Right ventricle myocardium inferior (tissue), 1 donor: ENCODE data around the gene SLC35B1. TPM values are rescaled to one million over a fixed set of nuclear protein-coding genes. Genes with fewer than 3 reads are reported as not detected.
"Not testable (repeated sequence)": the region's sequence is repeated elsewhere in the genome, so short reads cannot be mapped to it uniquely, and the experiment has no call there.

Experiments
- ATAC-seq: fragments of 200-7000 bp; cut with Tn5 transposase; one replicate; pipeline ENCODE4 v1.9.1; 2020; ENCODE audit warnings: mild to moderate bottlenecking, moderate library complexity
- DNase-seq: peaks from one replicate; pipeline ENCODE4 v3.0.0; 2021; ENCODE audit errors: missing footprints
- intact Hi-C: fragments of 100-400 bp; cut with DNase I; formaldehyde crosslinking; loops from one replicate; pipeline ENCODE4 v1.11.0; 2022
- total RNA-seq: library from RNA; stranded (reverse); fragmentation: NEBNext Ultra II Directional; extraction: Animal tissue kit (Norgen Biotek cat#: 25700); gene quantifications from one replicate; pipeline ENCODE4 v1.2.1, GENCODE V29; 2021
- donor health status: DM: no; HTN: yes; CAD: no; lungs with severe emphysema.

SLC35B1 gene
- total RNA-seq, 1 donor from 2014 or later: 59.3 TPM

- DNase-seq: no peak
- intact Hi-C loops: no loop called here
- no peak for ATAC-seq
These were observed 26.4 kb downstream of the SLC35B1 start for GRCh38 chr17:49681106-49681979.

DNA sequence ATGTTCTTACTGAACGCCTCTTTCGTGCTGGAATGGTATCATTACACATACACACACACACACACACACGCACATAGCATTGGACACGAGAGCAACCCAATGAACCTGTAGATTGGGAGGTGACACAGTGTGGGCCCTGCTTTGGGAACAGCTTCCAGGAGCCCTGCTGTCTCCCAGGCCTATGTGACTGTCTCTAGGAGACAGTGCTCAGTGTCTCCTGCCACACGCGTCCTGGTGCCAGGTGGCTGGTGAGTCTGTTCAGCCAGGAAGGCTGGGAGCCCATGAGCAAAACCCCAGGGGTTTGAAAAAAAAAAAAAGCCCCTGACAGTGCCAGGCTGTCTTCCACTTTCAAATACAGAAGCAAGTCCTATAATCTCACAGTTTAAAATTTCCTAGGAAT is 27.4 kb downstream of the SLC35B1 start:
- DNase-seq (no peak), ATAC-seq (no peak)
- intact Hi-C loops: no loop called here

GRCh38 chr17:49677933-49678847 is 29.6 kb downstream of the SLC35B1 start, which contains the start of gene SPOP:
SPOP (minus strand) TSS chr17:49678097; CDS start chr17:49622810, 55,287 bp downstream.
- intact Hi-C loops: loop anchor here (2.0 to 5.0 kb wide), 2 partner anchors 46 to 61 kb away; no protein-coding TSS in a partner anchor
- ATAC-seq: peak; percentile 98

GRCh38 chr17:49677134-49677932 is 30.4 kb downstream of the SLC35B1 start:
- intact Hi-C loops: loop anchor here (2.0 to 5.0 kb wide), 2 partner anchors 45 to 61 kb away; no protein-coding TSS in a partner anchor
- DNase-seq (peak; percentile 99), ATAC-seq (peak; percentile 81)

More at GRCh38 chr17:49677933-49678847, 29.6 kb downstream of the SLC35B1 start, which contains the start of gene SPOP:
- peak; percentile 100 for DNase-seq

DNA sequence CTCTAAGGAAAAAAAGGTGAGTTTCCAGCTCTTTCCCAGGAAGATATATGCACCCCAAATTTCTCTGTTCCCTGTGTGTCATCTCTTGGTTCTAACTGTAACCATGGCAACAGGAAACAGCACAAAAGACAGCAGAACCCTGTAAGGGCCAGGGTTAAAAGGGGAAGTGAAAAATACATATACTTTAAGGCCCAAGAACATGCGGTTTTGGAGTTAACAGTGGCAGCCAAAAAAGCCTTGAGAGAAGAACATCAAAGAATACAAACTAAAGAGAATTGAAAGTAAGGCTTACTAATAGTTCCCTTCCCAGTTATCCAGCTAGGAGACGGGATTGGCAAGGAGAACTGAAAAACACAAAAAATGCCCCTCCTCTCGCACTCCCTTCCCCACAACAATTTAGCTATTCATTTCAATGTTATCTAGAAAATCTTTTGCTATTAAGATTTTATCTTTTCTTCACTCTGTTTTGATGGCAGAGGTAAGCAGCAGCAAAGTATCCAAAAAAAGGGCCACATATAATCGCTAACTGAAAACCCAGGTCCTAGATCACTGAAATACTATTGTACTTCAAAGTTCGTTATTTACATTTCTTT is 31.4 kb downstream of the SLC35B1 start:
- intact Hi-C loops: loop anchor here (2.0 to 5.0 kb wide), 2 partner anchors 44 to 60 kb away; no protein-coding TSS in a partner anchor
- DNase-seq (no peak), ATAC-seq (no peak)

GRCh38 chr17:49674507-49674906 is 33.3 kb downstream of the SLC35B1 start:
- ATAC-seq: no peak
- DNase-seq: no peak
- intact Hi-C loops: no loop called here

DNA sequence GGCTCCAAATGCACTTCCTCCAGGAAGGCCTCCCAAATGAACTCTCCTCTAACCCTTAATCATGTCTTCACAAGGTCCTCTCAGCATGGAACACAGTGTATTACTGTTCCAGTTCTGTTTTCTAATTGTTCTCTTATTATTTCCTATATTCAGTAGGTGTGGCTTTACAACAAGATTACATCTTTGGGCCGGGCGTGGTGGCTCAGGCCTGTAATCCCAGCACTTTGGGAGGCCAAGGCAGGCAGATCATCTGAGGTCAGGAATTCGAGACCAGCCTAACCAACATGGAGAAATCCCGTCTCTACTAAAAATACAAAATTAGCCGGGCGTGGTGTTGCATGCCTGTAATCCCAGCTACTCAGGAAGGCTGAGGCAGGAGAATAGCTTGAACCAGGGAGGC is 34.1 kb downstream of the SLC35B1 start:
- DNase-seq, intact Hi-C loops, ATAC-seq: not testable (repeated sequence)

- DNase-seq: no peak
- no peak for ATAC-seq
- intact Hi-C loops: no loop called here
These were observed 37.1 kb downstream of the SLC35B1 start for GRCh38 chr17:49670641-49671040.

GRCh38 chr17:49670002-49670401 is 37.8 kb downstream of the SLC35B1 start:
- DNase-seq (no peak), ATAC-seq (no peak)
- intact Hi-C loops: no loop called here

DNA sequence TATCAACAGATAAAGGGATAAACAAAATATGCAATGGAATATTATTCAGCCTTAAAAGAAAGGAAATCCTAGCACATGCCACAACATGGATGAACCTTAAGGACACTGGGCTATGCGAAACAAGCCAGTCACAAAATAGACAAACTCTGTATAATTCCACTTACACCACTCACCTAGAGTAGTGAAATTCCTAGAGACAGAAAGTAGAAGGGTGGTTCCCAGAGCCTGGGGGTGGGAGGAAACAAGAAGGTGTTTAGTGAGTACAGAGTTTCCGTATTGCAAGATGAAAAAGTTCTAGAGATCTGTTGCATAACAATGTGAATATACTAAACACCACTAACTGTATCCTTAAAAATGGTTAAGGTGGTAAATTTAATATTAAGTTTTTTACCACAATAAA is 39.9 kb downstream of the SLC35B1 start:
- DNase-seq (no peak), ATAC-seq (no peak)
- intact Hi-C loops: no loop called here

DNA sequence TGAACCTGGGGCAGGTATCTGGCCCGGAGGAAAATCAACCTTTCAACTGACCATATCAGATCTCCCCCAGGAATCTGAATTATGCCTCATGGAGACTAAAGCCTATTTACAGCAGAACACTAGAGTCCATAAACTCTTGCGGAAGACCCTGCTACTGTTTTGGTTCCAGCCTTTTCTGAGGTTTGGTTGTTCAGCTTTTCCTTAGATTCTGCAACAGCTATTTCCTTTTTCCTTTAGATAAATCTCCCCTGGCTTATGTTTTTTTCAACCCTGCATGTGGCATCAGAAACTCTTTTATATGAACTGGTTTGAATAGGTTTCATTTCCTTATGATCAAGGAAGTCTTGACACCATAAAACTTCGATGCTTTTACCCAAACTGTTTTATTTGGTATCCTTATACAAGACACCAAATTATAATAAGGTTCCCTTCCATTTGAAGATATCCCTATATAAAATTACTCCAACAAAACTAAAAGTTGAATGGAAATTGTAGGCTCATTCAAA is 43.0 kb downstream of the SLC35B1 start:
- DNase-seq (no peak), ATAC-seq (no peak)
- intact Hi-C loops: no loop called here

GRCh38 chr17:49659661-49660382 is 47.9 kb downstream of the SLC35B1 start:
- intact Hi-C loops: no loop called here
- no peak for DNase-seq
- no peak for ATAC-seq

GRCh38 chr17:49656247-49656646 is 51.5 kb downstream of the SLC35B1 start:
- no peak for DNase-seq
- intact Hi-C loops: no loop called here
- no peak for ATAC-seq
